K562 (cell line): ENCODE data around the gene NDUFAF2. TPM values are rescaled to one million over a fixed set of nuclear protein-coding genes. Genes with fewer than 3 reads are reported as not detected.

Experiments used
- L3MBTL2 ChIP-seq: fragments of 450-650 bp; IDR thresholded peaks from 2 replicates; pipeline ENCODE4 v1.6.1; 2016; ENCODE audit warnings: mild to moderate bottlenecking, moderate library complexity
- PHB2 ChIP-seq: fragments of 450-650 bp; IDR thresholded peaks from 2 replicates; pipeline ENCODE4 v1.6.1; 2017; ENCODE audit warnings: low read depth
- SAP30 ChIP-seq: fragments of 200-600 bp; sonication (generic); IDR thresholded peaks from 2 replicates; pipeline ENCODE4 v1.6.1; 2012; ENCODE audit warnings: borderline replicate concordance, low read depth, mild to moderate bottlenecking, moderate library complexity, low read length, control low read depth, inconsistent platforms; ENCODE audit not compliant: insufficient read depth, poor library complexity, severe bottlenecking
- STAT5A ChIP-seq: IDR thresholded peaks from 2 replicates; pipeline ENCODE4 v1.6.1; 2012; ENCODE audit warnings: low read length, inconsistent platforms, borderline replicate concordance
- TARDBP ChIP-seq: fragments of 450-650 bp; IDR thresholded peaks from 2 replicates; pipeline ENCODE4 v1.6.1; 2016
- polyA plus RNA-seq, 8 experiments: library from polyadenylated mRNA; depleted of rRNA in 4 of 8; stranded (reverse) in 5 of 8; unstranded in 3 of 8; fragments of >200 nt; fragmentation: Nextera tagmentation in 2 of 8; fragmentation: Illumina TruSeq in 1 of 8; extraction: Ambion mirVana in 2 of 8; extraction: Trizol in 1 of 8; gene quantifications; 2 replicates each; pipeline versions ENCODE4 v1.2.1 to v1.2.3, GENCODE V29; 2011 to 2014; ENCODE audit warnings: inconsistent platforms in 1 of 8, missing spikeins in 1 of 8
- total RNA-seq, 7 experiments: library from RNA; depleted of rRNA in 6 of 7; stranded (reverse); fragments of >200 nt in 6 of 7; fragmentation: Illumina TruSeq in 2 of 7; extraction: Trizol in 2 of 7; gene quantifications; 2 replicates each; pipeline versions ENCODE4 v1.2.1 to v1.2.3, GENCODE V29; 2011 to 2021; ENCODE audit warnings: low replicate concordance in 1 of 7
- TF ChIP-seq, protein P1 (sequence below): sonication (generic); formaldehyde crosslinking; IDR thresholded peaks from 2 replicates; pipeline ENCODE4 v1.8.1; 2023; ENCODE audit warnings: missing genetic modification reagents, mild to moderate bottlenecking, borderline replicate concordance
- TF ChIP-seq, protein P2 (sequence below), 2 experiments: fragments of 450-650 bp in 1 of 2; sonication (generic) in 1 of 2; formaldehyde crosslinking in 1 of 2; IDR thresholded peaks; 2 replicates each; pipeline versions ENCODE4 v1.7.1 to v1.9.0; 2016 to 2022; ENCODE audit warnings: inconsistent platforms in 1 of 2, mild to moderate bottlenecking in 1 of 2, missing genetic modification reagents in 1 of 2
- TF ChIP-seq, protein P3 (sequence below), 2 experiments: fragments of 250-450 bp in 1 of 2; fragments of 450-650 bp in 1 of 2; sonication (Bioruptor Pico) in 1 of 2; IDR thresholded peaks; 2 replicates each; pipeline versions ENCODE4 v1.6.1 to v1.8.0; 2016 to 2021; ENCODE audit warnings: mild to moderate bottlenecking in 2 of 2, moderate library complexity in 2 of 2, missing compliant biosample characterization in 1 of 2, missing genetic modification characterization in 1 of 2
- TF ChIP-seq, protein P4 (sequence below): fragments of 450-650 bp; IDR thresholded peaks from 2 replicates; pipeline ENCODE4 v1.6.1; 2016; ENCODE audit warnings: antibody characterized with exemption

NDUFAF2 gene
- total and polyA plus RNA-seq, 9 of the 15 experiments (the other 6 are each of a cell fraction or from before 2014, with no cell fraction given): 56.0 to 155 (median 95.9) TPM

DNA sequence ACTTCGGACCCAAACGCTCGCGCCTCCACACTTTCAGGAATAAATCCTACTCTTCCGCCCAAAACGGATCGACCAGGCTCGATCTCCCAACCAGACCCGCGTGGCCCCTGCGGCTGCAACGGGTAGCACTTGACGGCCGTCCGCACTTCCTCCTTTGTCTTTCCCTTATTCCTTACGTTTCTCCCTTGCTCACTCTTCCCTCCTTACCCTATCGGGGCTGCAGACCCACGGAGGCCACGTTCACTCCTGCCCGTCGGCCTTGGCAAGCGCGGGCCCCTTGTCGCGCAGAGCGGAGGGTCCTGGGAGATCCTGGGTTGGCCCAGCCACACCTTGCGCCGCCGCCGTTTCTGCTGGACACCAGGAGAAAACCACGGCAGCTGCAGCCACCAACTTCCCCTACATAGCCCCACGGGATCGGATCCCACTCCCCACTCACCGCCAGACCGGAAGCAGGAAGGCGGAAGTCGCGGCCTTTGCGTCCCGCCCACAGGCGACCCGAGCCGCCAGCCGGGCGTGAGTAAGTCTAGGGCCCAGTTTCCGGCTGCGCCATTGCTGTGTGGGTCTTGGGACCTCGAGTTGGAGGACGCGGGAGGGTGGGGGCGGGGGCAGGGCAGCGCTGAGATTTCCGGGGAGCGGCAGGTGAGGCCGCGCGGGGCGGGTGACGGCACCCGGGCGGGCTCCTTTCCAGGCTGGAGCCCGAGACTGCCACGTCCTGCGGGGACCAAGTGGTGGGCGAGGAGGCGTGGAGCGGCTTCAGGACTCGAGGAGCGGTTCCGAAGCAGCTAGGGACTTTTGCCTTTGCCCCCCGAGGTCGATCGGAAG, 217.2 kb downstream of the NDUFAF2 start, which contains the start of gene SMIM15 (continued):
- TF ChIP-seq, protein P1, sequence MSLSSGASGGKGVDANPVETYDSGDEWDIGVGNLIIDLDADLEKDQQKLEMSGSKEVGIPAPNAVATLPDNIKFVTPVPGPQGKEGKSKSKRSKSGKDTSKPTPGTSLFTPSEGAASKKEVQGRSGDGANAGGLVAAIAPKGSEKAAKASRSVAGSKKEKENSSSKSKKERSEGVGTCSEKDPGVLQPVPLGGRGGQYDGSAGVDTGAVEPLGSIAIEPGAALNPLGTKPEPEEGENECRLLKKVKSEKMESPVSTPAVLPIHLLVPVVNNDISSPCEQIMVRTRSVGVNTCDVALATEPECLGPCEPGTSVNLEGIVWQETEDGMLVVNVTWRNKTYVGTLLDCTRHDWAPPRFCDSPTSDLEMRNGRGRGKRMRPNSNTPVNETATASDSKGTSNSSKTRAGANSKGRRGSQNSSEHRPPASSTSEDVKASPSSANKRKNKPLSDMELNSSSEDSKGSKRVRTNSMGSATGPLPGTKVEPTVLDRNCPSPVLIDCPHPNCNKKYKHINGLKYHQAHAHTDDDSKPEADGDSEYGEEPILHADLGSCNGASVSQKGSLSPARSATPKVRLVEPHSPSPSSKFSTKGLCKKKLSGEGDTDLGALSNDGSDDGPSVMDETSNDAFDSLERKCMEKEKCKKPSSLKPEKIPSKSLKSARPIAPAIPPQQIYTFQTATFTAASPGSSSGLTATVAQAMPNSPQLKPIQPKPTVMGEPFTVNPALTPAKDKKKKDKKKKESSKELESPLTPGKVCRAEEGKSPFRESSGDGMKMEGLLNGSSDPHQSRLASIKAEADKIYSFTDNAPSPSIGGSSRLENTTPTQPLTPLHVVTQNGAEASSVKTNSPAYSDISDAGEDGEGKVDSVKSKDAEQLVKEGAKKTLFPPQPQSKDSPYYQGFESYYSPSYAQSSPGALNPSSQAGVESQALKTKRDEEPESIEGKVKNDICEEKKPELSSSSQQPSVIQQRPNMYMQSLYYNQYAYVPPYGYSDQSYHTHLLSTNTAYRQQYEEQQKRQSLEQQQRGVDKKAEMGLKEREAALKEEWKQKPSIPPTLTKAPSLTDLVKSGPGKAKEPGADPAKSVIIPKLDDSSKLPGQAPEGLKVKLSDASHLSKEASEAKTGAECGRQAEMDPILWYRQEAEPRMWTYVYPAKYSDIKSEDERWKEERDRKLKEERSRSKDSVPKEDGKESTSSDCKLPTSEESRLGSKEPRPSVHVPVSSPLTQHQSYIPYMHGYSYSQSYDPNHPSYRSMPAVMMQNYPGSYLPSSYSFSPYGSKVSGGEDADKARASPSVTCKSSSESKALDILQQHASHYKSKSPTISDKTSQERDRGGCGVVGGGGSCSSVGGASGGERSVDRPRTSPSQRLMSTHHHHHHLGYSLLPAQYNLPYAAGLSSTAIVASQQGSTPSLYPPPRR (CRISPR knock-in tag): no peak
- TF ChIP-seq, protein P2, sequence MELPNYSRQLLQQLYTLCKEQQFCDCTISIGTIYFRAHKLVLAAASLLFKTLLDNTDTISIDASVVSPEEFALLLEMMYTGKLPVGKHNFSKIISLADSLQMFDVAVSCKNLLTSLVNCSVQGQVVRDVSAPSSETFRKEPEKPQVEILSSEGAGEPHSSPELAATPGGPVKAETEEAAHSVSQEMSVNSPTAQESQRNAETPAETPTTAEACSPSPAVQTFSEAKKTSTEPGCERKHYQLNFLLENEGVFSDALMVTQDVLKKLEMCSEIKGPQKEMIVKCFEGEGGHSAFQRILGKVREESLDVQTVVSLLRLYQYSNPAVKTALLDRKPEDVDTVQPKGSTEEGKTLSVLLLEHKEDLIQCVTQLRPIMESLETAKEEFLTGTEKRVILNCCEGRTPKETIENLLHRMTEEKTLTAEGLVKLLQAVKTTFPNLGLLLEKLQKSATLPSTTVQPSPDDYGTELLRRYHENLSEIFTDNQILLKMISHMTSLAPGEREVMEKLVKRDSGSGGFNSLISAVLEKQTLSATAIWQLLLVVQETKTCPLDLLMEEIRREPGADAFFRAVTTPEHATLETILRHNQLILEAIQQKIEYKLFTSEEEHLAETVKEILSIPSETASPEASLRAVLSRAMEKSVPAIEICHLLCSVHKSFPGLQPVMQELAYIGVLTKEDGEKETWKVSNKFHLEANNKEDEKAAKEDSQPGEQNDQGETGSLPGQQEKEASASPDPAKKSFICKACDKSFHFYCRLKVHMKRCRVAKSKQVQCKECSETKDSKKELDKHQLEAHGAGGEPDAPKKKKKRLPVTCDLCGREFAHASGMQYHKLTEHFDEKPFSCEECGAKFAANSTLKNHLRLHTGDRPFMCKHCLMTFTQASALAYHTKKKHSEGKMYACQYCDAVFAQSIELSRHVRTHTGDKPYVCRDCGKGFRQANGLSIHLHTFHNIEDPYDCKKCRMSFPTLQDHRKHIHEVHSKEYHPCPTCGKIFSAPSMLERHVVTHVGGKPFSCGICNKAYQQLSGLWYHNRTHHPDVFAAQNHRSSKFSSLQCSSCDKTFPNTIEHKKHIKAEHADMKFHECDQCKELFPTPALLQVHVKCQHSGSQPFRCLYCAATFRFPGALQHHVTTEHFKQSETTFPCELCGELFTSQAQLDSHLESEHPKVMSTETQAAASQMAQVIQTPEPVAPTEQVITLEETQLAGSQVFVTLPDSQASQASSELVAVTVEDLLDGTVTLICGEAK (IDR thresholded peaks at IDR 0.05): peak; percentile 95
- TF ChIP-seq, protein P2 (CRISPR knock-in tag; IDR thresholded peaks at IDR 0.05): no peak
- TF ChIP-seq TARDBP (0 out of 2 replicates have a peak, but pooled peaks have one; percentile 48), L3MBTL2 (peak; percentile 91), STAT5A (no peak), PHB2 (no peak), SAP30 (no peak)
- TF ChIP-seq, protein P3, sequence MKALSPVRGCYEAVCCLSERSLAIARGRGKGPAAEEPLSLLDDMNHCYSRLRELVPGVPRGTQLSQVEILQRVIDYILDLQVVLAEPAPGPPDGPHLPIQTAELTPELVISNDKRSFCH (CRISPR knock-in tag; IDR thresholded peaks at IDR 0.05): no peak
- TF ChIP-seq, protein P3 (tag; IDR thresholded peaks at IDR 0.05): 0 out of 2 replicates have a peak, but pooled peaks have one; percentile 26
- TF ChIP-seq, protein P4, sequence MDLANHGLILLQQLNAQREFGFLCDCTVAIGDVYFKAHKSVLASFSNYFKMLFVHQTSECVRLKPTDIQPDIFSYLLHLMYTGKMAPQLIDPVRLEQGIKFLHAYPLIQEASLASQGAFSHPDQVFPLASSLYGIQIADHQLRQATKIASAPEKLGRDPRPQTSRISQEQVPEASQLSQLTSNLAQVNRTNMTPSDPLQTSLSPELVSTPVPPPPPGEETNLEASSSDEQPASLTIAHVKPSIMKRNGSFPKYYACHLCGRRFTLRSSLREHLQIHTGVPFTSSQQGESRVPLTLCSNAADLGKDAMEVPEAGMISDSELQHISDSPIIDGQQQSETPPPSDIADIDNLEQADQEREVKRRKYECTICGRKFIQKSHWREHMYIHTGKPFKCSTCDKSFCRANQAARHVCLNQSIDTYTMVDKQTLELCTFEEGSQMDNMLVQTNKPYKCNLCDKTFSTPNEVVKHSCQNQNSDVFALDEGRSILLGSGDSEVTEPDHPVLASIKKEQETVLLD: peak; percentile 65; the same call in 1 of the 2 replicates
